ENCODE data around the gene GRAPL. TPM values are rescaled to one million over a fixed set of nuclear protein-coding genes. Genes with fewer than 3 reads are reported as not detected.
"Not testable (repeated sequence)": the region's sequence is repeated elsewhere in the genome, so short reads cannot be mapped to it uniquely, and the experiment has no call there.

The GRAPL gene
- not detected in 2 replicates for total RNA-seq (2014; rRNA removed; shearing (Covaris generic))

GRCh38 chr17:19127148-19127980, at the start of gene GRAPL:
TSS of gene GRAPL (plus strand) at chr17:19127589. CDS start at chr17:19127620, 31 bp downstream.
- not testable (repeated sequence) for DNase-seq (ENCODE audit: low read depth)

- DNase-seq (ENCODE audit: low read depth): not testable (repeated sequence)
Observed at GRCh38 chr17:19088804-19089685, 38.3 kb upstream of the GRAPL start.

GRCh38 chr17:19090058-19090772, 37.2 kb upstream of the GRAPL start:
- not testable (repeated sequence) for DNase-seq (ENCODE audit: low read depth)

DNA sequence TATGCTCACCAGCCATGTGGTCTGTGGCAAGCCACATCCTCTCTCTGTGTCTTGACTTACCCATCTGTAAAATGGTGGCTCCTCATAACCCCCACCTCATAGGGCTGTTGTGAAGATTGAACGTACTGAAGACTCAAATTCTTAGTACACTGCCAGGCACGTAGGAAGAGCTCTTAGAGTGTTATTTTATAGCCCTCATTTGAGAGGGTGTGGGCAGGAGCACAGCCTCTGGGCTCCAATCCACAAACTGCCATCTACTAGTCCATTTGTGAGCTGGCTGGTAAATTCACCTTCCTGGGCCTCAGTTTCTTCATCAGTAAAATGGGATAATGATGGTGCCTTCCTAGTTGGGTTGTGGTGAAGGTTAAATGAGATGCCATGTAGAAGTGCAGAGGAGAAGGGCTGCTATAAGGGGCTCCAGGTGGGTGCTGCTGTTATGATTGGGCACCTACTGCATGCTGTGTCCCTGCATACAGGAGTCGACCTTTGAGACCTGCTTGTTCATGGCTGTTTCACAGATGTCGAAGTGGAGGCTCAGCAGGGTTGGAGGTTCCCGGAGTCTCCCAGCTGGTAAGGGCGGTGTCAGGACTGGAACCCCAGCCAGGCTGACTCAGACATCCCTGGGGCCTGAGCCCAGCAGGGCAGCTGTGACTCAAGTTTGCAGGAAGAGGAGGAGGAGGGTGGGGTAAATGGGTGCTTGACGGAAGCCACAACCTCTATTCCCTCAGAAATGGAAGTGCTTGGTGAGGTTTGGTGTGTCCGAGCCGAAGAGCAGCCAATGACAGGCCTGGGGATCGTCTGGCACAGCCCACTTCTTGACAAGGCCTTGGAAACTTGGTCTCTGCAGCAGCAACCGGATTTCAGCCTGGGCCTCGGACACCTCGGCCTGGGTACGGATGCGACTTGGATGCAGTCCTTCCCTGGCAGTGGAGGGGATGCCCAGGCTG, 34.4 kb upstream of the GRAPL start:
- DNase-seq (ENCODE audit: low read depth): not testable (repeated sequence)

- DNase-seq (ENCODE audit: low read depth): not testable (repeated sequence)
Observed at GRCh38 chr17:19093684-19094438, 33.5 kb upstream of the GRAPL start.

DNA sequence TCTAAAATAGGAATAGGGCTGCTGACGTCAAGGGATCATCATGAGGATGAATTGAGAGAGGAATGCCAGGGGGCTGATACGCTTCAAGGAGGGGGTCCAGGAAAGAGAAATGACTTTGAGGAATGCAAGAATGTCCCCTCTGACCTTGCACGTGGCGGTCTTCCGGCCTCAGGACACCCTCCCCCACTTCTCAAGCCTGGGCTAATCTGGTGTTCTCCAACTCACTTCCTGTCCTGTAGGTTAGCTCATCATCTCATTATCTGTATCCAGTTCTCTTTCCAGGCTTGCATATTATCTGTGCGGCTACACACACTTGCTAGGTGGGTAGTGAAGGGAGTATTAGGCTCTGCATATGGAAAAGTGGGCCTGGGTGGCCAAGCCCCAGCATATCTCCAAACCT, 18.9 kb upstream of the GRAPL start:
- not testable (repeated sequence) for DNase-seq (ENCODE audit: low read depth)

- not testable (repeated sequence) for DNase-seq (ENCODE audit: low read depth)
Observed at GRCh38 chr17:19110189-19111097, 16.9 kb upstream of the GRAPL start.

- DNase-seq (ENCODE audit: low read depth): not testable (repeated sequence)
Observed at GRCh38 chr17:19111111-19111711, 16.2 kb upstream of the GRAPL start.

DNA sequence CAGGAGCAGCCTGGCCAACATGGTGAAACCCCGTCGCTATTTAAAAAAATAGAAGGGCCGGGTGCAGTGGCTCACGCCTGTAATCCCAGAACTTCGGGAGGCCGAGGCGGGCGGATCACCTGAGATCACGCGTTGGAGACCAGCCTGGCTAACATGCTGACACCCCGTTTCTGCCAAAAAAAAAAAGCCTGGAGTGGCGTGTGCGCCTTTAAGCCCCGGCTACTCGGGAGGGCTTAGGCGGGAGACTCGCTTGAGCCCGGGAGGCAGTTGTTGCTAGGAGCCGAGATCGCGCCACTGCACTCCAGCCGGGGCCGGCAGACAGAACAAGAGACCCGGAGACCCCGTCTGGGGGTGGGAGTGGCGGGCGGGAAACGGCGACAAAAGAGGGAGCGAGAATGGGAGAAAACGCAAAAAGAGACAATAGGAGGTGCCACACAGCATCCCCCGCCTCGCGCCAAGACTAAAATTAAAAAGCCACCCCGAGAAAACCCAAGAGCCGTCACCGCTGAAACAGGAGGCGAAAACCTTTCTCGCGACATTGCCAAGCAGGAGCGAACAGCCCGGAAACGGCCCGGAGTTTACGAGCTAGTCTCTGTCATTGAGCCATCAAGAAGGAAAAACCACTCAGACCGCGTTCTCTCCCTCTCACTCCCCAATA, 15.5 kb upstream of the GRAPL start:
- not testable (repeated sequence) for DNase-seq (ENCODE audit: low read depth)

- DNase-seq (ENCODE audit: low read depth): not testable (repeated sequence)
Observed at GRCh38 chr17:19112459-19112826, 14.9 kb upstream of the GRAPL start.

GRCh38 chr17:19118695-19119094, 8.7 kb upstream of the GRAPL start:
- not testable (repeated sequence) for DNase-seq (ENCODE audit: low read depth)

GRCh38 chr17:19125289-19125688, 2.1 kb upstream of the GRAPL start:
- DNase-seq (ENCODE audit: low read depth): not testable (repeated sequence)

GRCh38 chr17:19129500-19129899, 2.1 kb downstream of the GRAPL start:
- not testable (repeated sequence) for DNase-seq (ENCODE audit: low read depth)

DNA sequence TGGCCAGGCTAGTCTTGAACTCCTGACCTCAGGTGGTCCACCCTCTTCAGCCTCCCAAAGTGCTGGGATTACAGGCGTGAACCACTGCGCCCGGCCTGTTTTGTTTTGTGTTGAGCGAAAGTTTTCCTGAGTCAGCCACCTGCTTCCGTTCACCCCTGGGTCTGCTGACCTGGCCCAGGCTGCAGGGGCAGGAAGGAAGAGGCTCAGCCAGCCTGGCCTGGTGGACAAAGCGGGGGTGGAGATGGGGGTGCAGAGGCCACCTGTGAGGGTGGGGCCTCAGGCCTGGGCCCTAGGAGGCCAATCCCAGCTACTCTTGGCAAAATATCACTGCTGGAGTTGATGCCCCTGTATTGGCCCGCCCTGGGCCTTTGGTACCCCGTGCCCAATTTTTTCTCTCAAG, 3.7 kb downstream of the GRAPL start:
- DNase-seq (ENCODE audit: low read depth): not testable (repeated sequence)

- DNase-seq (ENCODE audit: low read depth): not testable (repeated sequence)
Observed at GRCh38 chr17:19131772-19132171, 4.4 kb downstream of the GRAPL start.

DNA sequence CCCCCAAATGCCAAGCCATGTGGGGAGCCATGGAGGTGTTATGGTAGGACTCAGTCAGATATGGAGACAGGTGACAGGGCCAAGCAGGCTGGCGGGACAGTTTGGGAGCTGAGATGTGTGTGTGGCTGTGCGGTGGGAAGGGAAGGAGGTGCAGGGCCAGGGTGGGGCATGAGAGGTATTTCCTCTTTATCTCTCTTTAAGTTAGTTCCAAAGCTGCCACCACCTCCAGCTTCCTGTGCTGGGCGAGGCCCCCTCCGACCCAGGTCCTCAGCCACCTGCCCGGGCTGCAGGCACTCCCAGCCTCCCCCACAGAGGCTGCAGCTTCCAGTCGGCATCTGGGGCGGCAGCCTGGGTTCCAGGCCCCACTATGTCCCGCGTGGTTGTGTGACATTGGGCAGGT, 6.4 kb downstream of the GRAPL start:
- DNase-seq (ENCODE audit: low read depth): not testable (repeated sequence)

- DNase-seq (ENCODE audit: low read depth): not testable (repeated sequence)
Observed at GRCh38 chr17:19135391-19135790, 8.0 kb downstream of the GRAPL start.

DNA sequence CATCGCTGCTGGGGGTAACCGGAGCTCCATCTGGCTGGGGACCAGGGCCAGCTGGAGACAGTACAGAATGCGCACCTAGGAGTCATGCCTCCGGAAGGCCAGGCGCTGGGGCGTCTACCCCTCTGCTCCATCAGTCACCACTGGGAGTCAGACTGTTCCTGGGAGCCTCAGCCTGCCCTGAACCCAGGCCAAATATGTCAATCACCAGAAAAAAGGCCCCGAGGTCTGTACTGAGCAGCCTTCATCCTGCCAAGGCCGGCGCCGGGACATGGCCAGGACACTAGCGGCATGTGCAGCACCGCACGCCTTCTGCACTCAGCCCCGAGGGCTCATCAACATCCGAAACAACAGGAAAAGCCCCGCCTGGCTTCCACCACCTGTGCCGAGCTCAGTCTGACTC, 8.7 kb downstream of the GRAPL start:
- not testable (repeated sequence) for DNase-seq (ENCODE audit: low read depth)

All from M059J (cell line).